GM12878 (cell line): ENCODE data around the gene SMTNL2. TPM values are rescaled to one million over a fixed set of nuclear protein-coding genes. Genes with fewer than 3 reads are reported as not detected.

ENCODE experiments used
- ATAC-seq: fragments of 200-7000 bp; cut with Tn5 transposase; 3 replicates; pipeline ENCODE4 v1.9.1; 2020; ENCODE audit warnings: mild to moderate bottlenecking, moderate library complexity
- BruUV-seq: library from RNA; stranded (reverse); fragments of 400-500 nt; replicated peaks from 2 replicates; lab custom pipeline; 2021; lab: Mats Ljungman, UMichigan
- CTCF ChIA-PET: fragments of 300-600 bp; sonication (Branson Sonifier 250); formaldehyde crosslinking; extraction: SDS; loops from one replicate; lab custom pipeline; 2021; ENCODE audit warnings: inconsistent platforms; lab: Yijun Ruan, JAX
- POLR2A ChIA-PET: fragments of 350-600 bp; formaldehyde crosslinking; extraction: SDS; loops from one replicate; lab custom pipeline; 2021; ENCODE audit warnings: inconsistent platforms; lab: Charles Lee
- RAD21 ChIA-PET: fragments of 300-600 bp; sonication (Branson Sonifier 250); formaldehyde crosslinking; loops from one replicate; lab custom pipeline; 2023; ENCODE audit warnings: antibody characterized with exemption; ENCODE audit not compliant: unreplicated experiment; lab: Charles Lee
- SMC1A ChIA-PET: fragments of 300-600 bp; sonication (Branson Sonifier 250); formaldehyde crosslinking; loops from one replicate; lab custom pipeline; 2023; ENCODE audit not compliant: unreplicated experiment, uncharacterized antibody; lab: Charles Lee
- DNase-seq: peaks from one replicate; pipeline ENCODE4 v3.0.0-alpha.2; 2011; ENCODE audit warnings: low read depth, low spot score
- FAIRE-seq: peaks from 3 replicates; lab custom pipeline; 2011; peaks lifted over from hg19 to GRCh38; lab: Jason Lieb, UNC
- H2AFZ ChIP-seq: 2 replicates; pipeline ENCODE4 v1.6.0; 2011; ENCODE audit warnings: low read depth, low read length, control low read depth; ENCODE audit not compliant: control insufficient read depth
- H3K27ac ChIP-seq: 2 replicates; pipeline ENCODE4 v1.5.1; 2011; ENCODE audit warnings: control low read depth; ENCODE audit not compliant: control insufficient read depth, insufficient read depth
- H3K27me3 ChIP-seq, 2 experiments: replicated peaks in 1 of 2; 2 replicates each; pipeline versions ENCODE4 v1.6.0 to v1.6.1; 2011; ENCODE audit warnings: low read length in 1 of 2; ENCODE audit not compliant: control insufficient read depth in 2 of 2, insufficient read depth in 2 of 2
- H3K36me3 ChIP-seq, 2 experiments: 2 replicates each; pipeline ENCODE4 v1.5.1; 2011; ENCODE audit warnings: low read length in 1 of 2; ENCODE audit not compliant: control insufficient read depth in 2 of 2, insufficient read depth in 2 of 2
- H3K4me1 ChIP-seq: 2 replicates; pipeline ENCODE4 v1.6.1; 2011; ENCODE audit warnings: mild to moderate bottlenecking, low read length, moderate library complexity, mixed read lengths; ENCODE audit not compliant: control insufficient read depth, insufficient read depth
- H3K4me2 ChIP-seq: 2 replicates; pipeline ENCODE4 v1.6.0; 2011; ENCODE audit warnings: control low read depth; ENCODE audit not compliant: control insufficient read depth, insufficient read depth
- H3K4me3 ChIP-seq: fragments of 200-600 bp; sonication (generic); 2 replicates; pipeline ENCODE4 v1.5.1; 2016
- H3K79me2 ChIP-seq: 2 replicates; pipeline ENCODE4 v1.6.0; 2011; ENCODE audit warnings: low read length; ENCODE audit not compliant: control insufficient read depth, insufficient read depth
- H3K9ac ChIP-seq: 2 replicates; pipeline ENCODE4 v1.8.0; 2011; ENCODE audit warnings: low read length, control low read depth, mixed read lengths; ENCODE audit not compliant: control insufficient read depth, insufficient read depth
- H3K9me3 ChIP-seq: replicated peaks from 3 replicates; pipeline ENCODE4 v1.5.1; 2011; ENCODE audit warnings: mild to moderate bottlenecking, low read length; ENCODE audit not compliant: control insufficient read depth, insufficient read depth
- H4K20me1 ChIP-seq: 2 replicates; pipeline ENCODE4 v1.6.0; 2011; ENCODE audit not compliant: control insufficient read depth, insufficient read depth
- CBX5 ChIP-seq: sonication (generic); IDR thresholded peaks from 2 replicates; pipeline ENCODE4 v1.6.1; 2016; ENCODE audit warnings: low read depth, moderate library complexity, mild to moderate bottlenecking, inconsistent platforms
- CHD4 ChIP-seq: fragments of 200-600 bp; sonication (generic); IDR thresholded peaks from 2 replicates; pipeline ENCODE4 v1.6.1; 2016; ENCODE audit warnings: mild to moderate bottlenecking
- CREB1 ChIP-seq: IDR thresholded peaks from 2 replicates; pipeline ENCODE4 v1.6.1; 2012; ENCODE audit warnings: low read depth, mild to moderate bottlenecking, inconsistent platforms
- E2F8 ChIP-seq: fragments of 450-650 bp; IDR thresholded peaks from 2 replicates; pipeline ENCODE4 v1.6.1; 2018; ENCODE audit warnings: mild to moderate bottlenecking, low read depth, moderate library complexity; ENCODE audit not compliant: partially characterized antibody
- KAT2A ChIP-seq: conservative IDR thresholded peaks from 2 replicates; pipeline ENCODE4 v1.6.1; 2011; ENCODE audit warnings: low read depth, low read length; ENCODE audit not compliant: control insufficient read depth
- MYC ChIP-seq: IDR thresholded peaks from 2 replicates; pipeline ENCODE4 v1.6.1; 2011; ENCODE audit warnings: mild to moderate bottlenecking, low read length, moderate library complexity, inconsistent platforms; ENCODE audit not compliant: insufficient read depth, insufficient replicate concordance, insufficient read length, severe bottlenecking
- RAD51 ChIP-seq: fragments of 450-650 bp; IDR thresholded peaks from 2 replicates; pipeline ENCODE4 v1.6.1; 2016; ENCODE audit warnings: moderate library complexity, mild to moderate bottlenecking, inconsistent platforms
- RUNX3 ChIP-seq: IDR thresholded peaks from 2 replicates; pipeline ENCODE4 v1.6.1; 2012; ENCODE audit warnings: low read length, inconsistent platforms
- SP1 ChIP-seq: IDR thresholded peaks from one replicate; pipeline ENCODE4 v1.6.1; 2011; ENCODE audit warnings: low read depth, low read length
- STAT3 ChIP-seq: IDR thresholded peaks from 2 replicates; pipeline ENCODE4 v1.6.1; 2011; ENCODE audit warnings: low read depth, low read length, improper control_type of control experiment
- SUZ12 ChIP-seq: fragments of 200-600 bp; sonication (generic); IDR thresholded peaks from one replicate; pipeline ENCODE4 v1.6.1; 2018; ENCODE audit warnings: antibody characterized with exemption, mild to moderate bottlenecking; ENCODE audit not compliant: unreplicated experiment
- USF1 ChIP-seq: IDR thresholded peaks from 2 replicates; pipeline ENCODE4 v1.6.1; 2011; ENCODE audit warnings: borderline replicate concordance, low read depth, mild to moderate bottlenecking, moderate library complexity, mixed read lengths, low read length; ENCODE audit not compliant: insufficient read depth; ENCODE audit errors: extremely low read length
- ZNF207 ChIP-seq: fragments of 450-650 bp; IDR thresholded peaks from 2 replicates; pipeline ENCODE4 v1.6.1; 2014; ENCODE audit warnings: antibody characterized with exemption, mild to moderate bottlenecking, borderline replicate concordance
- WGBS: methylation state at CpG from one replicate; pipeline ENCODE4 v1.1.6; 2016; ENCODE audit warnings: low lambda C conversion rate; ENCODE audit not compliant: insufficient replicate concordance, insufficient coverage; ENCODE audit errors: missing lambda C conversion rate; 5-methylcytosine and 5-hydroxymethylcytosine counted together
- in situ Hi-C: fragments of 300-500 bp; cut with MboI; formaldehyde crosslinking; loops from 9 replicates; pipeline ENCODE4 v1.14.3; 2018; ENCODE audit warnings: mixed read lengths
- intact Hi-C: fragments of 100-400 bp; cut with micrococcal nuclease; formaldehyde crosslinking; loops from one replicate; pipeline ENCODE4 v1.14.2; 2022; ENCODE audit not compliant: unreplicated experiment
- polyA plus RNA-seq, 11 experiments: library from polyadenylated mRNA; depleted of rRNA in 4 of 11; unstranded in 6 of 11; stranded (reverse) in 5 of 11; fragments of >200 nt; fragmentation: Nextera tagmentation in 4 of 11; fragmentation: Illumina TruSeq in 1 of 11; extraction: Ambion mirVana in 4 of 11; extraction: Trizol in 1 of 11; gene quantifications; 1 replicate in 1 of 11; 2 replicates in 10 of 11; pipeline versions ENCODE4 v1.2.1 to v1.2.3, GENCODE V29; 2011 to 2016; ENCODE audit warnings: inconsistent platforms in 2 of 11, missing spikeins in 2 of 11, low read depth in 1 of 11
- total RNA-seq, 4 experiments: library from RNA; depleted of rRNA in 3 of 4; stranded (reverse); fragments of >200 nt in 3 of 4; fragmentation: Illumina TruSeq in 1 of 4; extraction: Trizol in 1 of 4; gene quantifications; 2 replicates each; pipeline versions ENCODE4 v1.2.1 to v1.2.3, GENCODE V29; 2013 to 2021
- TF ChIP-seq, protein P1 (sequence below): fragments of 450-650 bp; IDR thresholded peaks from 2 replicates; pipeline ENCODE4 v1.6.1; 2017; ENCODE audit warnings: mild to moderate bottlenecking, low read depth, inconsistent platforms; ENCODE audit not compliant: poor library complexity, severe bottlenecking

The SMTNL2 gene
- total and polyA plus RNA-seq, 10 of the 15 experiments (the other 5 are each of a cell fraction or from before 2014, with no cell fraction given): not detected

GRCh38 chr17:4632581-4632920, 48.2 kb downstream of the SMTNL2 start:
- DNase-seq (no peak), ATAC-seq (no peak)
- H3K9me3 ChIP-seq: no peaks in the 10 kb centered on the region
- no peaks in the 10 kb centered on the region for H4K20me1 ChIP-seq
- H3K4me3 ChIP-seq: no peak overlapping the region
- POLR2A ChIA-PET: no interaction called here
- H3K36me3 ChIP-seq: no peaks in the 10 kb centered on the region
- BruUV-seq: no TSS peak
- H2AFZ ChIP-seq: no peak overlapping the region
- RAD21 ChIA-PET: no interaction called here
- no peak overlapping the region for H3K27ac ChIP-seq
- CTCF ChIA-PET: interaction anchor here (1.9 kb wide), 1 partner anchor 66 kb away, joined by 9 read pairs; no protein-coding TSS in a partner anchor
- SMC1A ChIA-PET: no interaction called here
- no peaks in the 10 kb centered on the region for H3K79me2 ChIP-seq
- TF ChIP-seq KAT2A (no peak), SP1 (no peak), ZNF207 (no peak), E2F8 (no peak), CBX5 (no peak), STAT3 (no peak), USF1 (no peak), MYC (no peak), CHD4 (no peak), RUNX3 (no peak), RAD51 (no peak), CREB1 (no peak), SUZ12 (no peak)
- TF ChIP-seq, protein P1, sequence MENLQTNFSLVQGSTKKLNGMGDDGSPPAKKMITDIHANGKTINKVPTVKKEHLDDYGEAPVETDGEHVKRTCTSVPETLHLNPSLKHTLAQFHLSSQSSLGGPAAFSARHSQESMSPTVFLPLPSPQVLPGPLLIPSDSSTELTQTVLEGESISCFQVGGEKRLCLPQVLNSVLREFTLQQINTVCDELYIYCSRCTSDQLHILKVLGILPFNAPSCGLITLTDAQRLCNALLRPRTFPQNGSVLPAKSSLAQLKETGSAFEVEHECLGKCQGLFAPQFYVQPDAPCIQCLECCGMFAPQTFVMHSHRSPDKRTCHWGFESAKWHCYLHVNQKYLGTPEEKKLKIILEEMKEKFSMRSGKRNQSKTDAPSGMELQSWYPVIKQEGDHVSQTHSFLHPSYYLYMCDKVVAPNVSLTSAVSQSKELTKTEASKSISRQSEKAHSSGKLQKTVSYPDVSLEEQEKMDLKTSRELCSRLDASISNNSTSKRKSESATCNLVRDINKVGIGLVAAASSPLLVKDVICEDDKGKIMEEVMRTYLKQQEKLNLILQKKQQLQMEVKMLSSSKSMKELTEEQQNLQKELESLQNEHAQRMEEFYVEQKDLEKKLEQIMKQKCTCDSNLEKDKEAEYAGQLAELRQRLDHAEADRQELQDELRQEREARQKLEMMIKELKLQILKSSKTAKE: no peak
- TF ChIP-seq, all 136 proteins: peak for 0
- no peak overlapping the region for H3K4me2 ChIP-seq
- no peaks in the 10 kb centered on the region for H3K27me3 ChIP-seq
- WGBS: 22% methylated on average over 7 of the region's 7 CpGs
- H3K4me1 ChIP-seq: peaks cover 22% of the 10 kb centered on the region
- intact Hi-C loops: no loop called here
- in situ Hi-C loops: no loop called here
- no peak for FAIRE-seq
- H3K9ac ChIP-seq: no peak overlapping the region
